ENCODE measurements around the gene AFAP1L1.

Gene AFAP1L1

DNA sequence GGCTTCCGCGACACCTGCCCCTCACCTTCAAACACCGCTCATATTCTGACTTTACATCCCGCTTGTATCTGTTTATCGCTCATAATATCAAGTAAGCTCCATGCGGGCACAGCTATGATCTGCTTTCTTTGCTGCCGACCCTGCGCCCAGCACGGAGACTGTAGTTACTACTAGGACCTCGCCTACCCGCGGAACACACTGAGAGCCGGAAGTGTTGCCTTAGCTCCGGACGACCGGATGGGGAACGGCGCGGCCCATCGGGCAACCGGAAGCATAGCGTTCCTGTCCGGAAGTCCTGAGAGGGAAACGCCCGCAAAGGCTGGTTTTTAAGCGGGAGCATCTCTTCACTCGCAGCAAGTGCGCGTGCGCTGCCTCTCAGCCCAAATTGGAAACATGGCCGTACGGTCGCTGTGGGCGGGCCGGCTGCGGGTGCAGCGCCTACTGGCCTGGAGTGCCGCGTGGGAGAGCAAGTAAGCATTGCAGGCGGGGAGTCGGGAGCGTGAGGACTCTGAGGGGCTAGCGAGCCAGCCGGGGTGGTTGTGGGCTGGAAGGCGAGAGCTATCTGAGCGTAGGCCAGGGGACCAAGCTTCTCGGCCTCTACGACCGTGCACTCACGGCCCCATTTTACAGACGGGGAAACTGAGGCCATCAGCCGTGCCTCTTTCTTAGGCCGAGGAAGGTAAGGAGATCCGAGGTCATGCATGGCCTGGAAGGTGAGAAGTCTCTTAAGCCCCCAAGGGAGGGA is 73.7 kb downstream of the AFAP1L1 start, which contains the start of gene GRPEL2:
Gene GRPEL2, plus strand, starts transcription at position 353 of the 745 bp plus-strand sequence. Its CDS starts 41 bp downstream, at position 394.
- TF ChIP-seq, protein P1, sequence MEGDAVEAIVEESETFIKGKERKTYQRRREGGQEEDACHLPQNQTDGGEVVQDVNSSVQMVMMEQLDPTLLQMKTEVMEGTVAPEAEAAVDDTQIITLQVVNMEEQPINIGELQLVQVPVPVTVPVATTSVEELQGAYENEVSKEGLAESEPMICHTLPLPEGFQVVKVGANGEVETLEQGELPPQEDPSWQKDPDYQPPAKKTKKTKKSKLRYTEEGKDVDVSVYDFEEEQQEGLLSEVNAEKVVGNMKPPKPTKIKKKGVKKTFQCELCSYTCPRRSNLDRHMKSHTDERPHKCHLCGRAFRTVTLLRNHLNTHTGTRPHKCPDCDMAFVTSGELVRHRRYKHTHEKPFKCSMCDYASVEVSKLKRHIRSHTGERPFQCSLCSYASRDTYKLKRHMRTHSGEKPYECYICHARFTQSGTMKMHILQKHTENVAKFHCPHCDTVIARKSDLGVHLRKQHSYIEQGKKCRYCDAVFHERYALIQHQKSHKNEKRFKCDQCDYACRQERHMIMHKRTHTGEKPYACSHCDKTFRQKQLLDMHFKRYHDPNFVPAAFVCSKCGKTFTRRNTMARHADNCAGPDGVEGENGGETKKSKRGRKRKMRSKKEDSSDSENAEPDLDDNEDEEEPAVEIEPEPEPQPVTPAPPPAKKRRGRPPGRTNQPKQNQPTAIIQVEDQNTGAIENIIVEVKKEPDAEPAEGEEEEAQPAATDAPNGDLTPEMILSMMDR (IDR thresholded peaks at IDR 0.05; ENCODE audit: control insufficient read depth, insufficient read depth, low read depth, low read length, missing control alignments): no peak
- peak; percentile 89 for DNase-seq (ENCODE audit: low read depth)
- H3K4me3 ChIP-seq (ENCODE audit: control insufficient read depth, low read depth, low read length): peak within 1 kb of the TSS; percentile 88

DNA sequence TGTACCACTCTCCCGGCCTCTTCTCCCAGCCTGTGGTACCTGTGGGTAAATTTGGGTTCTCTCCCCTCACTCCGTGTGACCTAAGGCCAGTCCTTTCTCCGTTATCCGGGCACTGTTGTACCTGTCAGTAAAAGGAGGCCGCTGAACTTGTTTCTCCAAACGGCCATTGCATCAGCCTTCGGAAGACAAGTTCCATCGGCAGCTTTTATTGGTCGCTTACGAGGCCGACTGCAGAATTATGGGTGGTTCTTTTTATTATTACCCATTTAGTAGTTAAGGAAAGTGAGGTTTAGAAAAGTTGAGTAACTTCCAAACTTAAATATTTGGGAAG is 74.2 kb downstream of the AFAP1L1 start:
- TF ChIP-seq, protein P1 (IDR thresholded peaks at IDR 0.05; ENCODE audit: control insufficient read depth, insufficient read depth, low read depth, low read length, missing control alignments): no peak
- peak overlapping the region; percentile 88 for H3K4me3 ChIP-seq (ENCODE audit: control insufficient read depth, low read depth, low read length)
- no peak for DNase-seq (ENCODE audit: low read depth)

DNA sequence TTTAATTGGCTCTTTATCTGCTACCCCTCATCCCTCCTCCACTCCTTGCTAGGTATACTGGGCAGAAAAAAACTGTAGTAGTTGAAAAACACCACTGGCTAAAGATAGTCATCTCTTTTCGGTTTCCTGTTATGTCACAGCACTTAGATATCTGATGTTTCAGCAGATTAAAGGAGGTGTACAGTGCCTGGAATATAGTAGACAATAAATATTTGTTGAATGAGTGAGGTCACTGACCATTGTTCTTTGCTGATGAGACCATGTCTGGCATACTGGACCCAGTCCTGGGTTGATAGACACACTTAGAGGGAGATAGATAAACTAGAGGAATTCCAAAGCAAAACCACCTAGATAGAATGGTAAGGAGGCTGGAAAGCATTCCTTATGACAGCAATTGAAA is 76.9 kb downstream of the AFAP1L1 start:
- TF ChIP-seq, protein P1 (IDR thresholded peaks at IDR 0.05; ENCODE audit: control insufficient read depth, insufficient read depth, low read depth, low read length, missing control alignments): no peak
- no peak for DNase-seq (ENCODE audit: low read depth)
- H3K4me3 ChIP-seq (ENCODE audit: control insufficient read depth, low read depth, low read length): no peak overlapping the region

DNA sequence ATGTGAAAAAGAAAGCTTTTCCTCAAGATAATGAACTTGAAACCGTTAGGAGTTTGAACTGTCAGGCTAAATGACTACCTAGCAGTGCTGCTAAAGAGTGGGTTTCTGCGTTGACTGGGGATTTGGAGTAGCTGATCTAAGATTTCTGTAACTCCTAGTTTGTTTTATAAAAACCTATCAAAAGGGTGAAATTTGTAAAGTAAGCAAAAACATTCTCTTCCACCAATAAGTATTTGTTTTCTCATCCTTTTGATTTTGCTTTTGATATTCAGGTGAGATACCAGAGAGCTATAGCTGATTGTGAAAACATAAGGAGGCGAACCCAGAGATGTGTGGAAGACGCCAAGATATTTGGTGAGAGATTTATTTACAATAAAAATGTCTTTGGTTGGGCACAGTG is 77.7 kb downstream of the AFAP1L1 start:
- H3K4me3 ChIP-seq (ENCODE audit: control insufficient read depth, low read depth, low read length): no peak overlapping the region
- TF ChIP-seq, protein P1 (IDR thresholded peaks at IDR 0.05; ENCODE audit: control insufficient read depth, insufficient read depth, low read depth, low read length, missing control alignments): no peak
- no peak for DNase-seq (ENCODE audit: low read depth)

DNA sequence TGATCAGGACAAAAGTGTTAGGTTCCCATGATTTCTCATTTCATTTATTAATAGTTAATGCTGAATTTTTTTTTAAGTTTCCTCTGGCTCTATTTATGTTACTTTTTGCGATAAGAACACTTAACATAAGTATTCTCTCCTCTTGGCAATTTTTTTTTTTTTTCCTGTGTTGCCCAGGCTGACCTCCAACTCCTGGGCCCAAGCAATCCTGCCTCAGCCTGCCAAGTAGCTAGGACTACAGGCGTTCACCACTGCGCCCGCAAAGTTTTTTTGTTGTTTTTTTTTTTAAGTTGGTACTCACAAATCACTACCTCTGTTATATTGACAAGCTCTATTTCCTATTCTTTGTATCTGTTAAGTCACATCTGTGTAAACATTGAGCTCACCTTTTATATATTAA is 80.5 kb downstream of the AFAP1L1 start:
- H3K4me3 ChIP-seq (ENCODE audit: control insufficient read depth, low read depth, low read length): no peak overlapping the region
- TF ChIP-seq, protein P1 (IDR thresholded peaks at IDR 0.05; ENCODE audit: control insufficient read depth, insufficient read depth, low read depth, low read length, missing control alignments): no peak
- no peak for DNase-seq (ENCODE audit: low read depth)

DNA sequence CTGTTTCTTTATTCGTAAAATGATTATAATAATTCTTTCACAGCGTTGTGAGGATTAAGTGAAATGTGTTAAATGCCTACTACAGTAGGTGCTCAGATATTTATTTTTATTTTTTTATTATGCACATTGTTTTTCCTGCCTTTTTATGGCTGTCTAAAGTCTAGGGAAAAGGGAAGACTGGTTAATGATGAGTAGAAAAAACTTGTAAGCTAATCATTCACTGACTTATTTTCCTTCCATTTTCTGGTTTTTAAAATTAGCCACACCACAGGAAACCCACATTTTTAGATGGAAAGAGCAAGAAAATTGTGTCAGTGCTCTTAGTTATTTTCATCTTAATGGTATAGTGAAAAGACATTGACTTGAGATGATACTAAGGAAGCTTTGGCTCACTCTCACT is 82.3 kb downstream of the AFAP1L1 start:
- no peak overlapping the region for H3K4me3 ChIP-seq (ENCODE audit: control insufficient read depth, low read depth, low read length)
- TF ChIP-seq, protein P1 (IDR thresholded peaks at IDR 0.05; ENCODE audit: control insufficient read depth, insufficient read depth, low read depth, low read length, missing control alignments): no peak
- no peak for DNase-seq (ENCODE audit: low read depth)

Data from AG09309 (cell line).